WTC11 (cell line): ENCODE measurements around the gene LCN10.

Source experiments
- ATF6 ChIP-seq: sonication (generic); formaldehyde crosslinking; IDR thresholded peaks from 2 replicates; pipeline ENCODE4 v1.8.1; 2023; ENCODE audit warnings: mild to moderate bottlenecking, missing genetic modification reagents
- KAT7 ChIP-seq: sonication (generic); formaldehyde crosslinking; IDR thresholded peaks from 2 replicates; pipeline ENCODE4 v1.8.1; 2023; ENCODE audit warnings: missing genetic modification reagents, mild to moderate bottlenecking, borderline replicate concordance
- NR1H2 ChIP-seq: sonication (generic); formaldehyde crosslinking; IDR thresholded peaks from 2 replicates; pipeline ENCODE4 v1.9.0; 2021; ENCODE audit warnings: mild to moderate bottlenecking, moderate library complexity, missing genetic modification reagents
- RORB ChIP-seq: fragments of 250-450 bp; sonication (Bioruptor Pico); IDR thresholded peaks from 2 replicates; pipeline ENCODE4 v1.9.0; 2021; ENCODE audit warnings: mild to moderate bottlenecking
- SP1 ChIP-seq: sonication (generic); formaldehyde crosslinking; conservative IDR thresholded peaks from 2 replicates; pipeline ENCODE4 v1.8.1; 2022; ENCODE audit warnings: missing genetic modification reagents
- TCF7 ChIP-seq: sonication (generic); formaldehyde crosslinking; IDR thresholded peaks from 2 replicates; pipeline ENCODE4 v1.8.0; 2022; ENCODE audit warnings: mild to moderate bottlenecking, low read depth, missing genetic modification reagents, moderate library complexity
- TF ChIP-seq, protein P1 (sequence below): fragments of 200-600 bp; IDR thresholded peaks from 2 replicates; pipeline ENCODE4 v1.8.0; 2022; ENCODE audit warnings: antibody characterized with exemption
- TF ChIP-seq, protein P2 (sequence below): sonication (generic); formaldehyde crosslinking; IDR thresholded peaks from 2 replicates; pipeline ENCODE4 v1.8.1; 2023; ENCODE audit warnings: mild to moderate bottlenecking, missing genetic modification reagents
- TF ChIP-seq, protein P3 (sequence below): fragments of 250-450 bp; sonication (Bioruptor Pico); IDR thresholded peaks from 2 replicates; pipeline ENCODE4 v2.1.2; 2022; ENCODE audit warnings: mild to moderate bottlenecking, moderate library complexity

GRCh38 chr9:136751244-136751643 lies 8.5 kb upstream of the LCN10 start:
- TF ChIP-seq KAT7 (CRISPR knock-in tag) (no peak), TCF7 (CRISPR knock-in tag) (no peak), ATF6 (CRISPR knock-in tag) (no peak), SP1 (CRISPR knock-in tag) (no peak), RORB (CRISPR knock-in tag) (no peak), NR1H2 (no peak)
- TF ChIP-seq, protein P1, sequence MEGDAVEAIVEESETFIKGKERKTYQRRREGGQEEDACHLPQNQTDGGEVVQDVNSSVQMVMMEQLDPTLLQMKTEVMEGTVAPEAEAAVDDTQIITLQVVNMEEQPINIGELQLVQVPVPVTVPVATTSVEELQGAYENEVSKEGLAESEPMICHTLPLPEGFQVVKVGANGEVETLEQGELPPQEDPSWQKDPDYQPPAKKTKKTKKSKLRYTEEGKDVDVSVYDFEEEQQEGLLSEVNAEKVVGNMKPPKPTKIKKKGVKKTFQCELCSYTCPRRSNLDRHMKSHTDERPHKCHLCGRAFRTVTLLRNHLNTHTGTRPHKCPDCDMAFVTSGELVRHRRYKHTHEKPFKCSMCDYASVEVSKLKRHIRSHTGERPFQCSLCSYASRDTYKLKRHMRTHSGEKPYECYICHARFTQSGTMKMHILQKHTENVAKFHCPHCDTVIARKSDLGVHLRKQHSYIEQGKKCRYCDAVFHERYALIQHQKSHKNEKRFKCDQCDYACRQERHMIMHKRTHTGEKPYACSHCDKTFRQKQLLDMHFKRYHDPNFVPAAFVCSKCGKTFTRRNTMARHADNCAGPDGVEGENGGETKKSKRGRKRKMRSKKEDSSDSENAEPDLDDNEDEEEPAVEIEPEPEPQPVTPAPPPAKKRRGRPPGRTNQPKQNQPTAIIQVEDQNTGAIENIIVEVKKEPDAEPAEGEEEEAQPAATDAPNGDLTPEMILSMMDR, result no peak
- TF ChIP-seq, protein P2, sequence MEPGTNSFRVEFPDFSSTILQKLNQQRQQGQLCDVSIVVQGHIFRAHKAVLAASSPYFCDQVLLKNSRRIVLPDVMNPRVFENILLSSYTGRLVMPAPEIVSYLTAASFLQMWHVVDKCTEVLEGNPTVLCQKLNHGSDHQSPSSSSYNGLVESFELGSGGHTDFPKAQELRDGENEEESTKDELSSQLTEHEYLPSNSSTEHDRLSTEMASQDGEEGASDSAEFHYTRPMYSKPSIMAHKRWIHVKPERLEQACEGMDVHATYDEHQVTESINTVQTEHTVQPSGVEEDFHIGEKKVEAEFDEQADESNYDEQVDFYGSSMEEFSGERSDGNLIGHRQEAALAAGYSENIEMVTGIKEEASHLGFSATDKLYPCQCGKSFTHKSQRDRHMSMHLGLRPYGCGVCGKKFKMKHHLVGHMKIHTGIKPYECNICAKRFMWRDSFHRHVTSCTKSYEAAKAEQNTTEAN (CRISPR knock-in tag), result no peak
- TF ChIP-seq, protein P3, sequence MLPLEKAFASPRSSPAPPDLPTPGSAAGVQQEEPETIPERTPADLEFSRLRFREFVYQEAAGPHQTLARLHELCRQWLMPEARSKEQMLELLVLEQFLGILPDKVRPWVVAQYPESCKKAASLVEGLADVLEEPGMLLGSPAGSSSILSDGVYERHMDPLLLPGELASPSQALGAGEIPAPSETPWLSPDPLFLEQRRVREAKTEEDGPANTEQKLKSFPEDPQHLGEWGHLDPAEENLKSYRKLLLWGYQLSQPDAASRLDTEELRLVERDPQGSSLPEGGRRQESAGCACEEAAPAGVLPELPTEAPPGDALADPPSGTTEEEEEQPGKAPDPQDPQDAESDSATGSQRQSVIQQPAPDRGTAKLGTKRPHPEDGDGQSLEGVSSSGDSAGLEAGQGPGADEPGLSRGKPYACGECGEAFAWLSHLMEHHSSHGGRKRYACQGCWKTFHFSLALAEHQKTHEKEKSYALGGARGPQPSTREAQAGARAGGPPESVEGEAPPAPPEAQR (CRISPR knock-in tag), result no peak
